ENCODE results near the gene CCDC78. TPM values are rescaled to one million over a fixed set of nuclear protein-coding genes. Genes with fewer than 3 reads are reported as not detected.

The CCDC78 gene
- total and polyA plus RNA-seq, 2 experiments from 2014 or later = 10.5 to 12.6 TPM

DNA sequence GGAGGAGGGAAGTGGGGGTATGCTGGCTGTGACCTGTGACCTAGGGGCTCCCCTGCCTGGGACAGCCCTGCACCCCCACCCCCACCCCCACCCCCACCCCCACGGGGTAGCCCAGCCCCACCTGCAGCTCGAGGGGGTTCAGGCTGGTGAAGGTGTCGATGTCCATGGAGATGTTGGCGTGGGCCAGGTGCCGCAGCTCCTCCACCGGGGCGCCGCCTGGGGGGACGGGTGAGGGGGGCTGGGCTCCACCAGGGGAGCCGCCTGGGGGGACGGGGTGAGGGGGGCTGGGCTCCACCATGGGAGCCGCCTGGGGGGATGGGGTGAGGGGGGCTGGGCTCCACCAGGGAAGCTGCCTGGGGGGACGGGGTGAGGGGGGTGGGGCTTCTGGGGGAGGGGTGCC lies 44.2 kb upstream of the CCDC78 start (continued):
- TF ChIP-seq, protein P1, sequence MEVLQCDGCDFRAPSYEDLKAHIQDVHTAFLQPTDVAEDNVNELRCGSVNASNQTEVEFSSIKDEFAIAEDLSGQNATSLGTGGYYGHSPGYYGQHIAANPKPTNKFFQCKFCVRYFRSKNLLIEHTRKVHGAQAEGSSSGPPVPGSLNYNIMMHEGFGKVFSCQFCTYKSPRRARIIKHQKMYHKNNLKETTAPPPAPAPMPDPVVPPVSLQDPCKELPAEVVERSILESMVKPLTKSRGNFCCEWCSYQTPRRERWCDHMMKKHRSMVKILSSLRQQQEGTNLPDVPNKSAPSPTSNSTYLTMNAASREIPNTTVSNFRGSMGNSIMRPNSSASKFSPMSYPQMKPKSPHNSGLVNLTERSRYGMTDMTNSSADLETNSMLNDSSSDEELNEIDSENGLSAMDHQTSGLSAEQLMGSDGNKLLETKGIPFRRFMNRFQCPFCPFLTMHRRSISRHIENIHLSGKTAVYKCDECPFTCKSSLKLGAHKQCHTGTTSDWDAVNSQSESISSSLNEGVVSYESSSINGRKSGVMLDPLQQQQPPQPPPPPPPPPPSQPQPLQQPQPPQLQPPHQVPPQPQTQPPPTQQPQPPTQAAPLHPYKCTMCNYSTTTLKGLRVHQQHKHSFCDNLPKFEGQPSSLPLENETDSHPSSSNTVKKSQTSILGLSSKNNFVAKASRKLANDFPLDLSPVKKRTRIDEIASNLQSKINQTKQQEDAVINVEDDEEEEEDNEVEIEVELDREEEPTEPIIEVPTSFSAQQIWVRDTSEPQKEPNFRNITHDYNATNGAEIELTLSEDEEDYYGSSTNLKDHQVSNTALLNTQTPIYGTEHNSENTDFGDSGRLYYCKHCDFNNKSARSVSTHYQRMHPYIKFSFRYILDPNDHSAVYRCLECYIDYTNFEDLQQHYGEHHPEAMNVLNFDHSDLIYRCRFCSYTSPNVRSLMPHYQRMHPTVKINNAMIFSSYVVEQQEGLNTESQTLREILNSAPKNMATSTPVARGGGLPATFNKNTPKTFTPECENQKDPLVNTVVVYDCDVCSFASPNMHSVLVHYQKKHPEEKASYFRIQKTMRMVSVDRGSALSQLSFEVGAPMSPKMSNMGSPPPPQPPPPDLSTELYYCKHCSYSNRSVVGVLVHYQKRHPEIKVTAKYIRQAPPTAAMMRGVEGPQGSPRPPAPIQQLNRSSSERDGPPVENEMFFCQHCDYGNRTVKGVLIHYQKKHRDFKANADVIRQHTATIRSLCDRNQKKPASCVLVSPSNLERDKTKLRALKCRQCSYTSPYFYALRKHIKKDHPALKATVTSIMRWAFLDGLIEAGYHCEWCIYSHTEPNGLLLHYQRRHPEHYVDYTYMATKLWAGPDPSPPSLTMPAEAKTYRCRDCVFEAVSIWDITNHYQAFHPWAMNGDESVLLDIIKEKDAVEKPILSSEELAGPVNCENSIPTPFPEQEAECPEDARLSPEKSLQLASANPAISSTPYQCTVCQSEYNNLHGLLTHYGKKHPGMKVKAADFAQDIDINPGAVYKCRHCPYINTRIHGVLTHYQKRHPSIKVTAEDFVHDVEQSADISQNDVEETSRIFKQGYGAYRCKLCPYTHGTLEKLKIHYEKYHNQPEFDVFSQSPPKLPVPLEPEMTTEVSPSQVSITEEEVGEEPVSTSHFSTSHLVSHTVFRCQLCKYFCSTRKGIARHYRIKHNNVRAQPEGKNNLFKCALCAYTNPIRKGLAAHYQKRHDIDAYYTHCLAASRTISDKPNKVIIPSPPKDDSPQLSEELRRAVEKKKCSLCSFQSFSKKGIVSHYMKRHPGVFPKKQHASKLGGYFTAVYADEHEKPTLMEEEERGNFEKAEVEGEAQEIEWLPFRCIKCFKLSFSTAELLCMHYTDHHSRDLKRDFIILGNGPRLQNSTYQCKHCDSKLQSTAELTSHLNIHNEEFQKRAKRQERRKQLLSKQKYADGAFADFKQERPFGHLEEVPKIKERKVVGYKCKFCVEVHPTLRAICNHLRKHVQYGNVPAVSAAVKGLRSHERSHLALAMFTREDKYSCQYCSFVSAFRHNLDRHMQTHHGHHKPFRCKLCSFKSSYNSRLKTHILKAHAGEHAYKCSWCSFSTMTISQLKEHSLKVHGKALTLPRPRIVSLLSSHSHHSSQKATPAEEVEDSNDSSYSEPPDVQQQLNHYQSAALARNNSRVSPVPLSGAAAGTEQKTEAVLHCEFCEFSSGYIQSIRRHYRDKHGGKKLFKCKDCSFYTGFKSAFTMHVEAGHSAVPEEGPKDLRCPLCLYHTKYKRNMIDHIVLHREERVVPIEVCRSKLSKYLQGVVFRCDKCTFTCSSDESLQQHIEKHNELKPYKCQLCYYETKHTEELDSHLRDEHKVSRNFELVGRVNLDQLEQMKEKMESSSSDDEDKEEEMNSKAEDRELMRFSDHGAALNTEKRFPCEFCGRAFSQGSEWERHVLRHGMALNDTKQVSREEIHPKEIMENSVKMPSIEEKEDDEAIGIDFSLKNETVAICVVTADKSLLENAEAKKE (CRISPR knock-in tag; IDR thresholded peaks at IDR 0.05) = no peak
- TF ChIP-seq ZNF114 (CRISPR knock-in tag; IDR thresholded peaks at IDR 0.05) (no peak), ZNF331 (CRISPR knock-in tag; IDR thresholded peaks at IDR 0.05; ENCODE audit: low read depth) (no peak), JUNB (IDR thresholded peaks at IDR 0.05; ENCODE audit: unreplicated experiment) (no peak), EZH2 (IDR thresholded peaks at IDR 0.05; ENCODE audit: low read depth, unreplicated experiment) (no peak), NANOG (IDR thresholded peaks at IDR 0.05; ENCODE audit: borderline replicate concordance) (no peak), POLR2AphosphoS5 (IDR thresholded peaks at IDR 0.05; ENCODE audit: low read depth) (no peak), CREB1 (CRISPR knock-in tag; IDR thresholded peaks at IDR 0.05; ENCODE audit: low read depth) (no peak)

DNA sequence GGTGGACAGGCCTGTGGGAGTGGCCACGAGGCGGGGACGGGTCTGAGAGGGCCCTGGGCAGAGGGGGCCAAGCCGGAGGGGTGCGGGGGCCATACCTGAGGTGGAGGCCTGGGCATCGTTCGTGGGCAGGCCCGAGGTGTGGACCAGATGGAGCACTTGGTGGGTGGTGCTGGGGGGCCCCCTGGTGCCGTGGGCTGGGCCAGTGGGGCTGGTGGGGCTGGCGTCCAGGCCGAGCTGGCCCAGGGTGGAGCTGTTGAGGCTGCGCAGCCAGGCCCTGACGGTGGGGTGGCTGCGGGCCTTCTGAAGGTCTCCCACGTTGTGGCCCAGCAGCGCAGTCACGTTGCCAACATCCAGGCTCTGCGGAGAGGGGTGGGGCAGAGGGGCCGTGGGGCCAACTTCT lies 43.7 kb upstream of the CCDC78 start:
- Histone ChIP-seq H3K27ac (ENCODE audit: low read depth) (no peak overlapping the region), H3K4me2 (no peak overlapping the region), H3K4me1 (ENCODE audit: insufficient read depth) (no peaks in the 10 kb centered on the region), H3K9me2 (ENCODE audit: insufficient read depth) (no peaks in the 10 kb centered on the region), H4K20me1 (replicated peaks; ENCODE audit: insufficient read depth) (no peaks in the 10 kb centered on the region), H3F3A (replicated peaks; ENCODE audit: low read depth) (0 out of 2 replicates have a peak, but pooled peaks cover 3% of the 10 kb centered on the region), H3K36me3 (ENCODE audit: insufficient read depth) (no peaks in the 10 kb centered on the region), H2AFZ (no peak overlapping the region), H3K79me2 (replicated peaks; ENCODE audit: insufficient read depth) (no peaks in the 10 kb centered on the region), H3K4me3 (no peak overlapping the region), H3K27me3 (ENCODE audit: insufficient read depth) (no peaks in the 10 kb centered on the region)
- Mint-ChIP-seq H3K4me1 (no peaks in the 10 kb centered on the region), H3K27ac (no peak overlapping the region), H3K4me3 (no peak overlapping the region), H3K9me3 (no peaks in the 10 kb centered on the region), H3K27me3 (ENCODE audit: insufficient read depth, low read depth, poor library complexity) (peaks cover 12% of the 10 kb centered on the region), H3K36me3 (ENCODE audit: low read depth) (no peaks in the 10 kb centered on the region)
- ATAC-seq (no peak), DNase-seq (ENCODE audit: low spot score) (no peak)
- TF ChIP-seq CREB1 (CRISPR knock-in tag; IDR thresholded peaks at IDR 0.05; ENCODE audit: low read depth) (no peak), EZH2phosphoT487 (IDR thresholded peaks at IDR 0.05; ENCODE audit: unreplicated experiment) (no peak), NANOG (IDR thresholded peaks at IDR 0.05; ENCODE audit: borderline replicate concordance) (no peak)
- TF ChIP-seq, protein P1 (CRISPR knock-in tag; IDR thresholded peaks at IDR 0.05) = no peak

Measured in GM23338 (cell line).